ENCODE results near the gene PREX1.
"Not testable (repeated sequence)": the region's sequence is repeated elsewhere in the genome, so short reads cannot be mapped to it uniquely, and the experiment has no call there.

The PREX1 gene

GRCh38 chr20:48846516-48847492 is 19.0 kb upstream of the PREX1 start:
- DNase-seq (ENCODE audit: low read depth), result no peak

GRCh38 chr20:48845721-48846306 is 18.0 kb upstream of the PREX1 start:
- DNase-seq (ENCODE audit: low read depth), result no peak

GRCh38 chr20:48844996-48845395 is 17.2 kb upstream of the PREX1 start:
- no peak for DNase-seq (ENCODE audit: low read depth)

GRCh38 chr20:48843896-48844295 is 16.1 kb upstream of the PREX1 start:
- not testable (repeated sequence) for DNase-seq (ENCODE audit: low read depth)

- no peak for DNase-seq (ENCODE audit: low read depth)
Observed at GRCh38 chr20:48843057-48843806, 15.4 kb upstream of the PREX1 start.

- no peak for DNase-seq (ENCODE audit: low read depth)
Observed at GRCh38 chr20:48841875-48842529, 14.2 kb upstream of the PREX1 start.

- no peak for DNase-seq (ENCODE audit: low read depth)
Observed at GRCh38 chr20:48841196-48841874, 13.5 kb upstream of the PREX1 start.

- DNase-seq (ENCODE audit: low read depth), result no peak
Observed at GRCh38 chr20:48839154-48839917, 11.5 kb upstream of the PREX1 start.

GRCh38 chr20:48837014-48837413 is 9.2 kb upstream of the PREX1 start:
- no peak for DNase-seq (ENCODE audit: low read depth)

GRCh38 chr20:48835390-48835789 is 7.6 kb upstream of the PREX1 start:
- DNase-seq (ENCODE audit: low read depth), result no peak

- no peak for DNase-seq (ENCODE audit: low read depth)
Observed at GRCh38 chr20:48834278-48834677, 6.5 kb upstream of the PREX1 start.

- DNase-seq (ENCODE audit: low read depth), result no peak
Observed at GRCh38 chr20:48832405-48832730, 4.6 kb upstream of the PREX1 start.

- no peak for DNase-seq (ENCODE audit: low read depth)
Observed at GRCh38 chr20:48831718-48832404, 4.1 kb upstream of the PREX1 start.

- no peak for DNase-seq (ENCODE audit: low read depth)
Observed at GRCh38 chr20:48830826-48831318, 3.1 kb upstream of the PREX1 start.

- no peak for DNase-seq (ENCODE audit: low read depth)
Observed at GRCh38 chr20:48829940-48830339, 2.1 kb upstream of the PREX1 start.

GRCh38 chr20:48828734-48829460 is 1.1 kb upstream of the PREX1 start:
- DNase-seq (ENCODE audit: low read depth), result no peak

GRCh38 chr20:48826883-48827771 is 672 bp downstream of the PREX1 start:
- DNase-seq (ENCODE audit: low read depth), result no peak

- not testable (repeated sequence) for DNase-seq (ENCODE audit: low read depth)
Observed at GRCh38 chr20:48826480-48826879, 1.3 kb downstream of the PREX1 start.

Data from activated T-cell treated with anti-CD3 and anti-CD28 coated beads for 1 hour (primary cell).